MM.1S (cell line): ENCODE results near the gene AGAP2.

Experiments
- CTCF ChIP-seq: fragments of 300-600 bp; sonication (generic); IDR thresholded peaks from 2 replicates; pipeline ENCODE4 v1.5.1; 2016; ENCODE audit warnings: antibody characterized with exemption, low read length, mixed read lengths
- EZH2 ChIP-seq: fragments of 300-600 bp; sonication (generic); optimal IDR thresholded peaks from 2 replicates; pipeline ENCODE3; 2017; ENCODE audit warnings: low read depth, mild to moderate bottlenecking, antibody characterized with exemption, low read length, mixed read lengths
- EZH2phosphoT487 ChIP-seq: fragments of 300-600 bp; sonication (generic); IDR thresholded peaks from 2 replicates; pipeline ENCODE4 v1.6.1; 2018; ENCODE audit warnings: antibody characterized with exemption, low read length

- TF ChIP-seq EZH2phosphoT487 (no peak), CTCF (no peak), EZH2 (no peak)
Observed at GRCh38 chr12:57743769-57744168, 5.2 kb upstream of the AGAP2 start.
